GM13977 (cell line): ENCODE results near the gene DCLK1.

ENCODE experiments used
- DNase-seq: peaks from one replicate; pipeline ENCODE4 v3.0.0; 2012; ENCODE audit warnings: low spot score
- in situ Hi-C: fragments of 300-500 bp; cut with MboI; formaldehyde crosslinking; loops from one replicate; pipeline ENCODE4 v1.12.0; 2022; ENCODE audit warnings: low sequenced_read_pairs, low pct_unique_long_range_greater_than_20kb, mixed read lengths, inconsistent platforms; ENCODE audit not compliant: unreplicated experiment
- TF ChIP-seq, protein P1 (sequence below): IDR thresholded peaks from 2 replicates; pipeline ENCODE4 v1.5.1; 2012; ENCODE audit warnings: mild to moderate bottlenecking, control low read depth; ENCODE audit not compliant: insufficient read depth; ENCODE audit errors: extremely low read depth, missing control alignments

DCLK1 gene

DNA sequence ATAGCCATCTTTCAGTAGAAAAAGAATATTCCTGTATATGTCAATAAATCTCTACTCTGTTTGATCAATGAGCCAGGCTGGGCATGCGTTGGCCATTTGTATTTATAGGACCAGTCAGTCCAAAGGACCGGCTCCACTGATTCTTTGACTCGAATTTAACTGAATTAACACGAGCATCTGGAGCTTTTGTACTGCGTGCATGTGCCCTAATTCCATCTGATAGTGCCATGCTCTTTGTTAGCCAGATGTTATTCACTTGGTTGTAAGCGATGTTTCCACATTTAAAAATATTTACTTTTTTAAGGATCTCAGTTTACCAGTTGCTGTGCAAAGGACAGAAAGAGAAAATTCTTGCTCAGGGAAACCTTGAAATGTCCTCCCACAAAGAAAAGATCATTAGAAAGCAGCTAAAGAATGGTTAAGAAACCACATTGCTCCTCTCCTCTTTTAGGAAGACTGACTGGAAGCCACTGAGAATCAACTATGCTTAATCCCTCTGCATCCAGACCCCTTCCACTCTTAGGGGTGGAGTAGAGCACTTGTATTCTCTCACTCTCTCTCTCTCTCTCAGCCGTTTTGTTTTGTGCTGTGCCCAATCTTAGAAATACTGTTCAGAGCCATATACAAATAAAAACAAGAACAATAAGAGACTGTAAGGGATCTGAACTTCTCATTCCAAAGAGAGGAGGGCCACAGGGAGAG lies 165.8 kb downstream of the DCLK1 start:
- TF ChIP-seq, protein P1, sequence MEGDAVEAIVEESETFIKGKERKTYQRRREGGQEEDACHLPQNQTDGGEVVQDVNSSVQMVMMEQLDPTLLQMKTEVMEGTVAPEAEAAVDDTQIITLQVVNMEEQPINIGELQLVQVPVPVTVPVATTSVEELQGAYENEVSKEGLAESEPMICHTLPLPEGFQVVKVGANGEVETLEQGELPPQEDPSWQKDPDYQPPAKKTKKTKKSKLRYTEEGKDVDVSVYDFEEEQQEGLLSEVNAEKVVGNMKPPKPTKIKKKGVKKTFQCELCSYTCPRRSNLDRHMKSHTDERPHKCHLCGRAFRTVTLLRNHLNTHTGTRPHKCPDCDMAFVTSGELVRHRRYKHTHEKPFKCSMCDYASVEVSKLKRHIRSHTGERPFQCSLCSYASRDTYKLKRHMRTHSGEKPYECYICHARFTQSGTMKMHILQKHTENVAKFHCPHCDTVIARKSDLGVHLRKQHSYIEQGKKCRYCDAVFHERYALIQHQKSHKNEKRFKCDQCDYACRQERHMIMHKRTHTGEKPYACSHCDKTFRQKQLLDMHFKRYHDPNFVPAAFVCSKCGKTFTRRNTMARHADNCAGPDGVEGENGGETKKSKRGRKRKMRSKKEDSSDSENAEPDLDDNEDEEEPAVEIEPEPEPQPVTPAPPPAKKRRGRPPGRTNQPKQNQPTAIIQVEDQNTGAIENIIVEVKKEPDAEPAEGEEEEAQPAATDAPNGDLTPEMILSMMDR: no peak
- in situ Hi-C loops: no loop called here
- DNase-seq: no peak

DNA sequence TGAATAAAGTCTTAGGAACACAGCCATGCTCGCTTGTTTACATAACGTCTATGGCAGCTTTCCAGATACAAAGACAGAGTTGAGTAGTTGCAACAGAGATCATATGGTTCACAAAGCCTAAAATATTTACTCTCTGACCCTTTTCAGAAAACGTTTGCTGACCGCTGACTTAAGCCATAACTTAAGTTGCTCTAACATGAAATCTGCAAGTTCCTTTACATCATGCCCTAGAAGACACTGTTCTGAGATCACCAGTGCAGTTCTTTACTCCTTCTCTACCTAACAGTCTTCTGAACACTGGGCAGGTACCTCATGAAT lies 166.4 kb downstream of the DCLK1 start:
- no peak for DNase-seq
- TF ChIP-seq, protein P1: no peak

DNA sequence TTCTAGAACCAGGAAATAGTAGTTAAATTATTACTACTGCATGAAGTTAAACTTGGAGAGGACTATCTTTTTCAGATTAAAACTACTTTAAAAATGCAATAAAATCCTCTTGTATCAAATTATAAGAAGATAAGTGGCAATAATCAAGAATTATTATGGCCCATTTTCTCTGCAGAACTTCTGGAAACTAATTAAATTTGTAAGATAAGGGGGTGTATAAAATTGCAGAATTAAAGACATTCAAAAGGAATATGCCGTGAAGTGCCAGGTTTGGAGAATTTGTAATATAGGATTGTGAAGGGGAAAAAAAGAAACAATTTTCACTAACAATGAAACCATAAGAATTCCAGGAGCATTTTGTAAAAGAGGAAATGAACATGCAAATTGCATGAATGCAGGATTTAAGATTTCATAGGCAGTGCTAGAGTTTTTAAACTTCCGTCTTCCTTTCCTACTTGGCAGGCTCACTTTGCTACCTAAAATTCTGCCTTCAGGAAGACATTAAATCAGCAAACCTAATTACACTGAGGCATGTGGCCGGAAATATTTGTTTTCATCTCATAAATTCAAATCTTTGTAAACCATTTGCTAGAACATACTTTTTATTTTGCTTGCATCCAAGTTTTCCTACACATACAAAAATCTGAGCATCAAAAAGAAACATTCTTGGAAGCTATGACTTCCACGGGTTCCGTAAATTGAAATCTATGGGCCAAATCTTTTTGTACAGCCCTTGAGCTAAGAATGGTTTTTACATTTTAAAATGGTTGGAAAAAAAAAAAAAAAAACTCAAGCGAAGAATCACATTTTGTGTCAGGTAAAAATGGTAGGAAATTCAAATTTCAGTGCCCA lies 166.9 kb downstream of the DCLK1 start:
- TF ChIP-seq, protein P1: no peak
- in situ Hi-C loops: no loop called here
- no peak for DNase-seq

More for the DNA sequence above, 166.4 kb downstream of the DCLK1 start:
- in situ Hi-C loops: no loop called here

DNA sequence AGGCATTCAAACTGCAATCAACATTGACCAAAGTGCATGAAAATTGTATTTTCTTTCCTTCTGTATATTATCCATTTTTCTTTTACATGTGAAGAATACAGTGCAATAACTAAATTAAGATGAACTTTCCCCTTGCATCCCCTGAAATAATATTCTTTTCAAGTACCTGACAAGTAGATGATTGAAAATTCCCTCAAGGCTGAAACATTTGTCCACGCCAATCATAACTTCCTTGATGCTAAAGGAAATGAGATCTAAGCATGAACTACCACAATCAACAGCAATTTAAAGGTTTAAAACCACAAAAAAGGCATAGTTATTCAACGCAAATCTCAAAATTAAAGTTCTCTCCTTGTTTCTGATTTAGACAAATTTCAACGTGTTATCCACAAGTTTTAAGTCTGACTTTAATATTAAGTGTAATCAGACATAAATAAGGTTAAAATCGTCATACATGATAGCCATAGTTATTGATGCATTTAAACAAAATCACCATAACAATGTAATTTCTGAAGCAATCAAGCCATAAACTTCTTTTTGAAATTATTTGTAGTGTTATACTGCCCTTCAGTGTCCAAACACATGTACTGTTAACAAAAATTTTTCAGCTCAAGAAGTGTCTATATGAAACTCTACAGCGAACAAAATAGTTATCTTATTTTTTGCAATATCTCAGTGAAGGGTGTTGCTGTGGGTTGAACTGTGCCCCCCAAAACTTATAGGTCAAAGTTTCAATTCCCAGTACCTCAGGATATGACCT lies 169.5 kb downstream of the DCLK1 start:
- TF ChIP-seq, protein P1: no peak
- in situ Hi-C loops: no loop called here
- DNase-seq: no peak

DNA sequence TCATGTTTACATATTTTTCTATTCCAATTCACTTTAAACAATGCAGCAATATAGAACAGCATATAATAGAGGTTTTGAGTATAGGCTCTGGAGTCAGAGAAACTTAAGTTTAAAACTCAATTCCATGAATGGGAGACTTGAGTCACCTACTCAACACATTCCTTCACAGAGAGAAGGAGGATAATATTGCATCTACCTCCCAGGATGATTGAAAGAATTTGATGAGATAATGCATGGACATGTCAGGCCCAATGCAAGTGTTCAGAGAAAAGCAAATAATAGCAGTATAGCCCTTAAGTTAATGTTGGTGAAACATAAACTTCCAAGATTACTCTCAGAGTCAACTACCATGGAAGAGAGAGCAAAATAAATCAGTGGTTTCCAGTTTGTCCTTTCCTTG lies 170.2 kb downstream of the DCLK1 start:
- TF ChIP-seq, protein P1: no peak
- in situ Hi-C loops: no loop called here

DNA sequence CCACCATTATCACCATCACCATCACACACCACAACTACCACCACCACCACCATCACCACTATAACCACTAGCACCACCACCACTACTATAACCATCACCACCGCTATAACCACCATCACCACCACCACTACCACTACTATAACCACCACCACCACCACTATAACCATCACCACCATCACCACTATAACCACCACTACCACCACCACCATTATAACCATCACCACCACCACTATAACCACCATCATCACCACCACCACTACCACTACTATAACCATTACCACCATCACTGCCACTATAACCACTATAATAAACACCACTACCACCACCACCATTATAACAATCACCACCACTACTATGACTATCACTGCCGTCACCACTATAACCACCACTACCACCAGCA lies 173.2 kb downstream of the DCLK1 start:
- in situ Hi-C loops: no loop called here
- DNase-seq: no peak
- TF ChIP-seq, protein P1: no peak

More for the DNA sequence above, 170.2 kb downstream of the DCLK1 start:
- no peak for DNase-seq
